ENCODE data around the gene NINL.

DNA sequence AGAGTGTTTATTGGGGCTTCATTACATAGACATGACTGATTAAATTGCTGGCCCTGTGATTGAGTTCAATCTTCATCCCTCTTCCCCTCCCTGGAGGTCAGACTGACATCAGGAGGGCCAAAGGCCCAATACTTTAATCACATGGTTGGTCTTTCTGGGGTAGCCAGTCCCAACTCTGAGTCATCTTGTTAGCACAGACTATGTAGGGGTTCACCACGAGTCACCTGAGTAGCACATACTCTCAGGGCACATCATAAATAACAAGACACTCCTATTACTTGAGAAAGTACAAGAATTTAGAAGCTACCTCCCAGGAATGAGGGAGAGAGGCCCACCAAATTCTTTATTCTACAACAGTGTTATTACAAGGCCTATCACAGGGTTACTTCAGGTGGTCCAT lies 166.6 kb downstream of the NINL start:
- TF ChIP-seq TAF1 (IDR thresholded peaks at IDR 0.05; ENCODE audit: low read depth) (no peak), CEBPB (IDR thresholded peaks at IDR 0.05) (no peak), CREB1 (IDR thresholded peaks at IDR 0.05; ENCODE audit: low read depth) (no peak), RAD21 (IDR thresholded peaks at IDR 0.05; ENCODE audit: low read depth) (no peak), EP300 (IDR thresholded peaks at IDR 0.05; ENCODE audit: borderline replicate concordance) (no peak), YY1 (IDR thresholded peaks at IDR 0.05; ENCODE audit: low read depth) (no peak), TCF12 (IDR thresholded peaks at IDR 0.05; ENCODE audit: low read depth) (no peak), EGR1 (IDR thresholded peaks at IDR 0.05) (no peak), TEAD4 (IDR thresholded peaks at IDR 0.05) (no peak), FOXM1 (IDR thresholded peaks at IDR 0.05; ENCODE audit: borderline replicate concordance, low read depth) (no peak), ZBTB7A (IDR thresholded peaks at IDR 0.05; ENCODE audit: low read depth) (no peak)
- TF ChIP-seq, protein P1, sequence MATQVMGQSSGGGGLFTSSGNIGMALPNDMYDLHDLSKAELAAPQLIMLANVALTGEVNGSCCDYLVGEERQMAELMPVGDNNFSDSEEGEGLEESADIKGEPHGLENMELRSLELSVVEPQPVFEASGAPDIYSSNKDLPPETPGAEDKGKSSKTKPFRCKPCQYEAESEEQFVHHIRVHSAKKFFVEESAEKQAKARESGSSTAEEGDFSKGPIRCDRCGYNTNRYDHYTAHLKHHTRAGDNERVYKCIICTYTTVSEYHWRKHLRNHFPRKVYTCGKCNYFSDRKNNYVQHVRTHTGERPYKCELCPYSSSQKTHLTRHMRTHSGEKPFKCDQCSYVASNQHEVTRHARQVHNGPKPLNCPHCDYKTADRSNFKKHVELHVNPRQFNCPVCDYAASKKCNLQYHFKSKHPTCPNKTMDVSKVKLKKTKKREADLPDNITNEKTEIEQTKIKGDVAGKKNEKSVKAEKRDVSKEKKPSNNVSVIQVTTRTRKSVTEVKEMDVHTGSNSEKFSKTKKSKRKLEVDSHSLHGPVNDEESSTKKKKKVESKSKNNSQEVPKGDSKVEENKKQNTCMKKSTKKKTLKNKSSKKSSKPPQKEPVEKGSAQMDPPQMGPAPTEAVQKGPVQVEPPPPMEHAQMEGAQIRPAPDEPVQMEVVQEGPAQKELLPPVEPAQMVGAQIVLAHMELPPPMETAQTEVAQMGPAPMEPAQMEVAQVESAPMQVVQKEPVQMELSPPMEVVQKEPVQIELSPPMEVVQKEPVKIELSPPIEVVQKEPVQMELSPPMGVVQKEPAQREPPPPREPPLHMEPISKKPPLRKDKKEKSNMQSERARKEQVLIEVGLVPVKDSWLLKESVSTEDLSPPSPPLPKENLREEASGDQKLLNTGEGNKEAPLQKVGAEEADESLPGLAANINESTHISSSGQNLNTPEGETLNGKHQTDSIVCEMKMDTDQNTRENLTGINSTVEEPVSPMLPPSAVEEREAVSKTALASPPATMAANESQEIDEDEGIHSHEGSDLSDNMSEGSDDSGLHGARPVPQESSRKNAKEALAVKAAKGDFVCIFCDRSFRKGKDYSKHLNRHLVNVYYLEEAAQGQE (IDR thresholded peaks at IDR 0.05; ENCODE audit: low read depth): no peak
- TF ChIP-seq, protein P2, sequence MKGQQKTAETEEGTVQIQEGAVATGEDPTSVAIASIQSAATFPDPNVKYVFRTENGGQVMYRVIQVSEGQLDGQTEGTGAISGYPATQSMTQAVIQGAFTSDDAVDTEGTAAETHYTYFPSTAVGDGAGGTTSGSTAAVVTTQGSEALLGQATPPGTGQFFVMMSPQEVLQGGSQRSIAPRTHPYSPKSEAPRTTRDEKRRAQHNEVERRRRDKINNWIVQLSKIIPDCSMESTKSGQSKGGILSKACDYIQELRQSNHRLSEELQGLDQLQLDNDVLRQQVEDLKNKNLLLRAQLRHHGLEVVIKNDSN (IDR thresholded peaks at IDR 0.05): no peak
- TF ChIP-seq, protein P3, sequence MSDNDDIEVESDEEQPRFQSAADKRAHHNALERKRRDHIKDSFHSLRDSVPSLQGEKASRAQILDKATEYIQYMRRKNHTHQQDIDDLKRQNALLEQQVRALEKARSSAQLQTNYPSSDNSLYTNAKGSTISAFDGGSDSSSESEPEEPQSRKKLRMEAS (IDR thresholded peaks at IDR 0.05): no peak

All from Ishikawa (cell line).